ENCODE data around the gene FBN1. TPM values are rescaled to one million over a fixed set of nuclear protein-coding genes. Genes with fewer than 3 reads are reported as not detected.

Gene FBN1
- total RNA-seq, 8 experiments from 2014 or later, result 3.4 to 777 (median 10.1) TPM

- in situ Hi-C loops (cut with MboI; ENCODE audit: low pct_unique_long_range_greater_than_20kb in 2 of 9, low sequenced_read_pairs in 9 of 9, unreplicated experiment in 9 of 9), result no loop called here
- H3K27ac ChIP-seq, result no peak overlapping the region
- 37 to 100% (median 80%) methylated on average over 1 to 3 of the region's 3 CpGs; no CpG with 5 or more reads in 1 of the 10 experiments for WGBS, 10 experiments
- no peaks in the 10 kb centered on the region for H3K4me1 ChIP-seq (replicated peaks in 1 of 2)
- no peak for ATAC-seq (replicated peaks in 6 of 8)
- no peak overlapping the region for H3K4me3 ChIP-seq
These were observed 194.3 kb downstream of the FBN1 start for GRCh38 chr15:48451241-48451640.

DNA sequence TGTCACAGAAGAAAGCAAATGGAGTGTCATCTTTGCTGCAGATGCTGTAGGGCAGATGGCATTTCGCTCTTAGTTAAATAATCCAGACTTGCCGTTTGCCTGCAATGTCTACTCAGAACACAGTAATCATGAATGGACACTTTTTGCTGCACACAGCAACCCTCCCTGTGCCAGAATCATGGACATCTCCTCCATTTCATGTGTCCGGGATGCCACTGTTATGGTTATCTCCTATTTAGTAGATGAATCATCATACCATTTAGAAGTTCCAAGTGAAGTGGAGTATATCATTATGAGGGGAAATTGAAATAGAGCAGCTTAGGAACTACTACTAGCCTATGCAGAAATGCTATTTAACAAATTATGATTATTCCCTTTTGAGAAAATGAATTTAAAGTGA lies 195.8 kb downstream of the FBN1 start:
- in situ Hi-C loops (cut with MboI; ENCODE audit: low pct_unique_long_range_greater_than_20kb in 2 of 9, low sequenced_read_pairs in 9 of 9, unreplicated experiment in 9 of 9), result no loop called here
- no peak overlapping the region for H3K27ac ChIP-seq

GRCh38 chr15:48447657-48448056 lies 197.9 kb downstream of the FBN1 start:
- 0 to 100% (median 79%) methylated on average over 1 of the region's 1 CpG for WGBS, 10 experiments
- Histone ChIP-seq H3K4me3 (no peak overlapping the region), H3K27ac (no peak overlapping the region), H3K4me1 (replicated peaks in 1 of 2) (no peaks in the 10 kb centered on the region)
- in situ Hi-C loops (cut with MboI; ENCODE audit: low pct_unique_long_range_greater_than_20kb in 2 of 9, low sequenced_read_pairs in 9 of 9, unreplicated experiment in 9 of 9), result no loop called here
- peak in 2 of 8 experiments; percentile 86 to 91 for ATAC-seq (replicated peaks in 6 of 8)

More for the DNA sequence above, 195.8 kb downstream of the FBN1 start:
- Histone ChIP-seq H3K4me3 (no peak overlapping the region), H3K4me1 (replicated peaks in 1 of 2) (no peaks in the 10 kb centered on the region)
- 44 to 100% (median 92%) methylated on average over 1 to 3 of the region's 3 CpGs; no CpG with 5 or more reads in 1 of the 10 experiments for WGBS, 10 experiments
- ATAC-seq (replicated peaks in 6 of 8), result no peak

- in situ Hi-C loops (cut with MboI; ENCODE audit: low pct_unique_long_range_greater_than_20kb in 2 of 9, low sequenced_read_pairs in 9 of 9, unreplicated experiment in 9 of 9), result no loop called here
- Histone ChIP-seq H3K4me1 (replicated peaks in 1 of 2) (no peaks in the 10 kb centered on the region), H3K4me3 (no peak overlapping the region), H3K27ac (no peak overlapping the region)
- no peak for ATAC-seq (replicated peaks in 6 of 8)
- 100% methylated on average over 1 of the region's 1 CpG; no CpG with 5 or more reads in 2 of the 10 experiments for WGBS, 10 experiments
These were observed 198.5 kb downstream of the FBN1 start for GRCh38 chr15:48447058-48447457.

DNA sequence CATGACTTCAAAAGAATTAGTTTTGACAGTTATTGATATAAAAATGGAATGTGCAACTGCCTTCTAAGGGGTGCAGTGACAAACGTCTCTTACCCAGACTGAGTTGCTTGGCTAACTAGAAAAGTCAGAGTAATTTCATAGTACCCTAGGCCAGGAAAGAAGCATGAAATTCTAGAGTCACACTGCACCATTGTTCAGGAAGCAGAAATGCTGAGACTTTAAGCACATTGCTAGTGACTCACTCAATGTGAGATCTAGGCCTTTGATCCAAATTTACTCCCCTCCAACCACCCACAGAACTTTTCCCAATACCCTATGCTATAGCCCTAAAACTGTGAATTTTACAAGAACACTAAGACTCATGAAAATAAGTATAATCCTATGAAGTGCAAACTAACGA lies 203.5 kb downstream of the FBN1 start:
- H3K27ac ChIP-seq, result no peak overlapping the region
- H3K4me3 ChIP-seq, result no peak overlapping the region
- no peak for ATAC-seq (replicated peaks in 6 of 8)
- in situ Hi-C loops (cut with MboI; ENCODE audit: low pct_unique_long_range_greater_than_20kb in 2 of 9, low sequenced_read_pairs in 9 of 9, unreplicated experiment in 9 of 9), result no loop called here
- 64 to 100% (median 100%) methylated on average over 1 to 2 of the region's 2 CpGs; no CpG with 5 or more reads in 3 of the 10 experiments for WGBS, 10 experiments
- no peaks in the 10 kb centered on the region for H3K4me1 ChIP-seq (replicated peaks in 1 of 2)

- H3K4me3 ChIP-seq, result no peak overlapping the region
- H3K27ac ChIP-seq, result no peak overlapping the region
- no peaks in the 10 kb centered on the region for H3K4me1 ChIP-seq (replicated peaks in 1 of 2)
- ATAC-seq (replicated peaks in 6 of 8), result peak in 4 of 8 experiments; percentile 20 to 94 (median 56)
- in situ Hi-C loops (cut with MboI; ENCODE audit: low pct_unique_long_range_greater_than_20kb in 2 of 9, low sequenced_read_pairs in 9 of 9, unreplicated experiment in 9 of 9), result no loop called here
- 0 to 54% (median 8%) methylated on average over 1 to 2 of the region's 3 CpGs; no CpG with 5 or more reads in 2 of the 10 experiments for WGBS, 10 experiments
These were observed 205.4 kb downstream of the FBN1 start for GRCh38 chr15:48440084-48440483.

- Histone ChIP-seq H3K4me3 (no peak overlapping the region), H3K4me1 (replicated peaks in 1 of 2) (no peaks in the 10 kb centered on the region), H3K27ac (no peak overlapping the region)
- ATAC-seq (replicated peaks in 6 of 8), result no peak
- in situ Hi-C loops (cut with MboI; ENCODE audit: low pct_unique_long_range_greater_than_20kb in 2 of 9, low sequenced_read_pairs in 9 of 9, unreplicated experiment in 9 of 9), result no loop called here
- WGBS, 10 experiments, result 35 to 96% (median 83%) methylated on average over 1 to 3 of the region's 3 CpGs; no CpG with 5 or more reads in 1 of the 10 experiments
These were observed 208.3 kb downstream of the FBN1 start for GRCh38 chr15:48437178-48437577.

DNA sequence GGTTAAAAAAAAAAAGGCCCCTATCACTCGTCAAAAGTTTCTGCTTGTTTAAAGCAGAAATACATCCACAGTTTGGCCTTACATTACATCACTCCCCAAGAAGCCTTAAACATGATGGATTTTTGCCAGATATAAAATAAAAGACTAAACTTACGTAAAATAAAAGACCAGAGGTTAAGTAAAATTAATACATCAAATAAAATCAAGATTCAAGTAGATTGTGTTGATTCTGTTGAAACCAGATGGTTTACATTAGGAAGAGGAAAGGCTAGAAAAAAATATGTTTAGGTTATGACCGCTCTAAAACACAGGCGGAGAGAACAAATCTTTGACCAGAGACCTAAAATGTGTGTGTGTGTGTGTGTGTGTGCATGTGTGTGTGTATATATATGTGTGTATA lies 210.2 kb downstream of the FBN1 start:
- Histone ChIP-seq H3K4me1 (replicated peaks in 1 of 2) (no peaks in the 10 kb centered on the region), H3K4me3 (no peak overlapping the region), H3K27ac (no peak overlapping the region)
- 42 to 100% (median 94%) methylated on average over 1 to 4 of the region's 4 CpGs; no CpG with 5 or more reads in 1 of the 10 experiments for WGBS, 10 experiments
- in situ Hi-C loops (cut with MboI; ENCODE audit: low pct_unique_long_range_greater_than_20kb in 2 of 9, low sequenced_read_pairs in 9 of 9, unreplicated experiment in 9 of 9), result no loop called here
- ATAC-seq (replicated peaks in 6 of 8), result no peak

GRCh38 chr15:48433226-48433886 lies 212.2 kb downstream of the FBN1 start:
- no peak for ATAC-seq (replicated peaks in 6 of 8)
- Histone ChIP-seq H3K4me3 (no peak overlapping the region), H3K27ac (no peak overlapping the region), H3K4me1 (replicated peaks in 1 of 2) (no peaks in the 10 kb centered on the region)
- whole genome bisulfite sequencing, 10 experiments, result 0 to 100% (median 89%) methylated on average over 1 to 3 of the region's 3 CpGs; no CpG with 5 or more reads in 3 of the 10 experiments
- in situ Hi-C loops (cut with MboI; ENCODE audit: low pct_unique_long_range_greater_than_20kb in 2 of 9, low sequenced_read_pairs in 9 of 9, unreplicated experiment in 9 of 9), result no loop called here

DNA sequence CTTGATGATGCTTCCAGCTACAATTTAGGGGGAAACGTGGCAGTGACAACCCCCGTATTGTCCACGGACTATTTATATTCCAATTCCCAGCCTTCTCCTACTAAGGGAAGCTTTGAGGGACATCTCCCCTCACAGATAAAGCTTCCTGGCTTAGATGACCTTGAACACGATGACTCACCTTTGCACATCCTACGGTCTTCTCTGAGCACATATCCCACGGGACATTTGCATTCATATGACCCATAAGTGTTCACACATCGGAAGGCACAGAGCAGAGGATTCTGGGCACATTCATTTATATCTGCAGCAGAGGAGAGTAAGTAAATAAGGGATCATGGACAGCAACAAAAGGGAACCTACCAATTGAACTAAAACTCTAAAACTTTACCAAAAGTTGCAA lies 212.8 kb downstream of the FBN1 start:
- in situ Hi-C loops (cut with MboI; ENCODE audit: low pct_unique_long_range_greater_than_20kb in 2 of 9, low sequenced_read_pairs in 9 of 9, unreplicated experiment in 9 of 9), result no loop called here
- H3K27ac ChIP-seq, result no peak overlapping the region
- WGBS, 10 experiments, result 83 to 100% (median 92%) methylated on average over 1 to 7 of the region's 7 CpGs; no CpG with 5 or more reads in 1 of the 10 experiments
- ATAC-seq (replicated peaks in 6 of 8), result peak in 3 of 8 experiments; percentile 23 to 56 (median 44)
- H3K4me3 ChIP-seq, result no peak overlapping the region
- no peaks in the 10 kb centered on the region for H3K4me1 ChIP-seq (replicated peaks in 1 of 2)

DNA sequence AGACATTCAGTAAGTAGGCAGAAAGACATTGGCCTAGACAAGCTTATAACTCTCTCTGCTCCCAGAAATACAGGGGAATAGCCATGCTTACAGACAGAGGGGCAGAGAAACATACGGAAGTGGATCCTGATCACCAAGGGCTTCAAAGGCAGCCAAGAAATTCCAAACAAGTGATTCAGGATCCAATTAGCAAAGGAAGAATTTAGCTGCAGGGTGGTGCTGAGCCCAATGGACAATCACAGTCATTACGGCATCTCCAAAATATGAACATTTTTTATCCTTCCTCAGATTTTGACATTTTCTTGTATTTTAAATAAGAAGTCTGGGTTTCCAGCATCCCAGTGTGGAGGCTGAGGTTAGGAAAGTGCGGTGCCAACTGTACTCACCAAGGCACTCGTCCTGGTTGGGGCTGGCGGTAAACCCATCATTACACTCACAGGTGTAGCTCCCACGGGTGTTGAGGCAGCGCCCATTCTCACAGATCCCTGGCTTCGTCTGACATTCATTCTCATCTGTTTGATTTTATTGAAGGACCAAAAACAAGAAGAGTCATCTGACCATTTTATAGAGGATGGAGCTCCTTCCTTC lies 217.5 kb downstream of the FBN1 start:
- 0 to 98% (median 62%) methylated on average over 1 to 8 of the region's 8 CpGs; no CpG with 5 or more reads in 2 of the 10 experiments for WGBS, 10 experiments
- peak in 2 of 8 experiments; percentile 80 to 95 for ATAC-seq (replicated peaks in 6 of 8)

DNA sequence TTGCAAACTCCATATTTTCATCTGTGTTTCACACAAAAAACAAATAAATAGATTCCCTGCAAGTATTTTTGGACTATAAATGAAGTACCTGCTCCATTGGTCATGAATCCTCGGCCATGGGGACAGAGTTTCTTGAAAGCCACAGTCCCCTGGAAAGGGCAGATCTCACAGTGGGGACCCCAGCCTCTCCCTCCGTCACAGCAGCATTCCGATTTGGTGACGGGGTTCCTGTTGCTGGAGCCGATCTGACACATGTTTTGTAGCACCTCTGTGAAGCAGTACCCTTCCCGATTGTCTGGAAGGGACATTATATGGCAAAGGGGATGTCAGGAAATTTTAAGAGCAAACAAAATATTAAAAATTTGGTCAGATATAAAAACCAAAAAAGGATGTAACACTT lies 218.0 kb downstream of the FBN1 start:
- no peaks in the 10 kb centered on the region for H3K4me1 ChIP-seq (replicated peaks in 1 of 2)
- in situ Hi-C loops (cut with MboI; ENCODE audit: low pct_unique_long_range_greater_than_20kb in 2 of 9, low sequenced_read_pairs in 9 of 9, unreplicated experiment in 9 of 9), result loop anchor here in 1 of 9 experiments (10.0 kb wide), 1 partner anchor 63 kb away; no protein-coding TSS in a partner anchor
- no peak overlapping the region for H3K4me3 ChIP-seq
- 27 to 100% (median 89%) methylated on average over 1 to 5 of the region's 6 CpGs; no CpG with 5 or more reads in 2 of the 10 experiments for WGBS, 10 experiments
- ATAC-seq (replicated peaks in 6 of 8), result no peak
- H3K27ac ChIP-seq, result no peak overlapping the region

More for the DNA sequence above, 217.5 kb downstream of the FBN1 start:
- in situ Hi-C loops (cut with MboI; ENCODE audit: low pct_unique_long_range_greater_than_20kb in 2 of 9, low sequenced_read_pairs in 9 of 9, unreplicated experiment in 9 of 9), result loop anchor here in 1 of 9 experiments (10.0 kb wide), 1 partner anchor 63 kb away; no protein-coding TSS in a partner anchor
- Histone ChIP-seq H3K27ac (no peak overlapping the region), H3K4me3 (no peak overlapping the region), H3K4me1 (replicated peaks in 1 of 2) (no peaks in the 10 kb centered on the region)

GRCh38 chr15:48426941-48427340 lies 218.6 kb downstream of the FBN1 start:
- no peak overlapping the region for H3K4me3 ChIP-seq
- no peak overlapping the region for H3K27ac ChIP-seq
- in situ Hi-C loops (cut with MboI; ENCODE audit: low pct_unique_long_range_greater_than_20kb in 2 of 9, low sequenced_read_pairs in 9 of 9, unreplicated experiment in 9 of 9), result loop anchor here in 1 of 9 experiments (10.0 kb wide), 1 partner anchor 62 kb away; no protein-coding TSS in a partner anchor
- 17 to 100% (median 82%) methylated on average over 1 to 2 of the region's 2 CpGs; no CpG with 5 or more reads in 2 of the 10 experiments for WGBS, 10 experiments
- H3K4me1 ChIP-seq (replicated peaks in 1 of 2), result no peaks in the 10 kb centered on the region
- no peak for ATAC-seq (replicated peaks in 6 of 8)

All from motor neuron (in vitro differentiated cells).